GM12874 (cell line): Measurements from ENCODE around the gene ZSCAN5A.

Experiments
- CTCF ChIP-seq: IDR thresholded peaks from 2 replicates; pipeline ENCODE4 v1.5.1; 2011; ENCODE audit warnings: low read depth, mild to moderate bottlenecking, control low read depth, low read length, moderate library complexity; ENCODE audit not compliant: insufficient read depth

Gene ZSCAN5A

GRCh38 chr19:56310462-56310861 lies 4.2 kb downstream of the ZSCAN5A start:
- no peak for TF ChIP-seq CTCF

- peak; percentile 91 for TF ChIP-seq CTCF
Measured at GRCh38 chr19:56309511-56310185, 5.0 kb downstream of the ZSCAN5A start.

DNA sequence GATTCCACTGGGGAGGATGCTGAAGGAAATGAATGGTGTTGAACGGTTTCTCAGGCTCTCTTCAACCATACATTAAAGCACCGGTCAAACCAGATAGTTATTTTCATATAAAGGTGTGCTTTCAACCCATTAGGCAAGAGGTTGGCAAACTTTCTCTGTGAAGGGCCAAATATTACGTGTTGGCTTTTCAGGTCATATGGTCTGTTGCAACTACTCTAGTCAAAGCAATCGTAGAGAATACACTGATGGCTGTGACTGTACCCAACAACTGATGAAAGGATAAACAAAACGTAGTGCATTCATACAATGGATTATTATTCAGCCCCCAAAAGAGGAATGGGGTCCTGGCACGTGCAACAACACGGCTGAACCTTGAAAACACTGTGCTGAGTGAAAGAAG lies 5.8 kb downstream of the ZSCAN5A start:
- no peak for TF ChIP-seq CTCF

DNA sequence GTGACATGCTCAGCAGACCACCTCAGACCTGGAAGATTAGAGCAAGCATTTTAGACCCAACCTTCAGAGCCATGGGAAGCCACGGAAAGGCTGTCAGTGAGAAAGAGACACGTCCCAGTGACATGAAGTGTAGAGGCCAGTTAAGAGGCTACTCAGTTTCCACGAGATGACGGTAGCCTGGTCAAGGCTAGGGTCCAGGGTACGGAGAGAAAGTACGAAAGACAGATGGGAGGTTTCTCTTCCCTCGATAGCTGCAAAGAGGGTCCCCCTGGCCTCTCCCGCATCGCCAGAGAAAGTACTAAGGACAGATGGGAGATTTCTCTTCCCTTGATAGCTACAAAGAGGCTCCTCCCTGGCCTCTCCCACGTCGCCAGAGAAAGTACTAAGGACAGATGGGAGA lies 8.6 kb downstream of the ZSCAN5A start:
- TF ChIP-seq CTCF = no peak

DNA sequence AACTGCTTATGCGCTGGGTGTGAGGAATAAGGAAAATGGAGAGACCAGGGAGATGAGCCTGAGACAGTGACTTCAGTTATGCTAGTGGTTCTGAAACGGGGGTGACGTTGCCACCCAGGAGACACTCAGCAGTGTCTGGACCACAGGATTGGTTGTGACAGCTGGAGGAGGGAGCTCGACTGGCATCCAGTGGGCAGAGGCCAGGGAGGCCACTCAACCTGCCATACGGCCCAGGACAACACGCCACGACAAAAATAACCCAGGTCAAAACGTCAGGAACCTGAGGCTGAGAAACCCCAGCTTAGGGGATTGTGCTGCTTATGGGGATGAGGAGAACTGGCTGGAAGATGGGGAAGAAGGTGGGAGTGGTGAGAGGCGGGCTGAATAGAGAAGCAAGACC lies 10.4 kb downstream of the ZSCAN5A start:
- TF ChIP-seq CTCF = no peak

GRCh38 chr19:56301886-56302620 lies 12.6 kb downstream of the ZSCAN5A start:
- no peak for TF ChIP-seq CTCF

- no peak for TF ChIP-seq CTCF
Measured at GRCh38 chr19:56301155-56301554, 13.5 kb downstream of the ZSCAN5A start.
